ENCODE results near the gene GRAP2.
"Not testable (repeated sequence)": the region's sequence is repeated elsewhere in the genome, so short reads cannot be mapped to it uniquely, and the experiment has no call there.

Gene GRAP2

GRCh38 chr22:39877079-39877845 is 23.6 kb upstream of the GRAP2 start:
- Histone ChIP-seq H3K79me2 (ENCODE audit: low read length) (no peaks in the 10 kb centered on the region), H3K9ac (ENCODE audit: low read length) (no peak overlapping the region), H3K36me3 (replicated peaks; ENCODE audit: insufficient read depth, low read length) (no peaks in the 10 kb centered on the region), H3F3A (ENCODE audit: insufficient read depth, low read length) (no peaks in the 10 kb centered on the region), H3K27me3 (replicated peaks; ENCODE audit: insufficient read depth, low read length) (no peaks in the 10 kb centered on the region), H3K9me2 (replicated peaks; ENCODE audit: insufficient read depth, low read length) (no peaks in the 10 kb centered on the region), H3K4me2 (ENCODE audit: low read depth, low read length) (no peak overlapping the region), H3K27ac (ENCODE audit: low read length) (no peak overlapping the region), H4K20me1 (ENCODE audit: insufficient read depth, low read length) (no peaks in the 10 kb centered on the region), H3K9me3 (replicated peaks; ENCODE audit: insufficient read depth, low read length) (no peaks in the 10 kb centered on the region), H2AFZ (ENCODE audit: low read length) (no peak overlapping the region), H3K4me3 (ENCODE audit: low read length) (no peak overlapping the region), H3K4me1 (ENCODE audit: low read length) (no peaks in the 10 kb centered on the region)
- TF ChIP-seq EZH2phosphoT487 (IDR thresholded peaks at IDR 0.05; ENCODE audit: low read length) (no peak), CTCF (IDR thresholded peaks at IDR 0.05; ENCODE audit: low read length) (no peak), EZH2 (optimal IDR thresholded peaks at IDR 0.05; ENCODE audit: low read depth, low read length) (no peak)
- DNase-seq, result no peak

DNA sequence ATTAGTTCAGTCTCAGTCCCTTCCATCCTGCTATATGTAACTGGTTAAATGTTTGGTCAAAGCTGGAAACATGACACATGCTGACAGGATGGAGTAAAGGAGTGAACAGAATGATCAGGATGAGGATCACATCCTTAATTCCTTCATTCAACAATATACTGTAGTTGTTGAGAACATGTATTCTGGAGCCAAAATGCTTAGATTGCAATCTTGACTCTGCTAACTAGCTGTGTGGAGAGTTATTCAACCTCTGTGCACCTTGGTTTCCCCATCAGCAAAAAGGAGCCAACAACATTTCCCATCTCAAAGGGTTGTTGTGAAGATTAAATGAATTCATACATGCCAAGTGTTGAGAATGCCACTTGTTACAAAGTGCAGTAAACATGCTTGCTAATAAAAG is 20.2 kb upstream of the GRAP2 start:
- Histone ChIP-seq H3K9ac (ENCODE audit: low read length) (no peak overlapping the region), H3K4me1 (ENCODE audit: low read length) (no peaks in the 10 kb centered on the region), H4K20me1 (ENCODE audit: insufficient read depth, low read length) (no peaks in the 10 kb centered on the region), H3K9me2 (replicated peaks; ENCODE audit: insufficient read depth, low read length) (no peaks in the 10 kb centered on the region), H3K4me2 (ENCODE audit: low read depth, low read length) (no peak overlapping the region), H3K9me3 (replicated peaks; ENCODE audit: insufficient read depth, low read length) (no peaks in the 10 kb centered on the region), H3K36me3 (replicated peaks; ENCODE audit: insufficient read depth, low read length) (no peaks in the 10 kb centered on the region), H3K79me2 (ENCODE audit: low read length) (no peaks in the 10 kb centered on the region), H2AFZ (ENCODE audit: low read length) (no peak overlapping the region), H3K27ac (ENCODE audit: low read length) (no peak overlapping the region), H3K4me3 (ENCODE audit: low read length) (no peak overlapping the region), H3K27me3 (replicated peaks; ENCODE audit: insufficient read depth, low read length) (no peaks in the 10 kb centered on the region), H3F3A (ENCODE audit: insufficient read depth, low read length) (no peaks in the 10 kb centered on the region)
- DNase-seq, result no peak
- no peak for TF ChIP-seq EZH2phosphoT487 (IDR thresholded peaks at IDR 0.05; ENCODE audit: low read length)
- no peak for TF ChIP-seq EZH2 (optimal IDR thresholded peaks at IDR 0.05; ENCODE audit: low read depth, low read length)
- no peak for TF ChIP-seq CTCF (IDR thresholded peaks at IDR 0.05; ENCODE audit: low read length)

DNA sequence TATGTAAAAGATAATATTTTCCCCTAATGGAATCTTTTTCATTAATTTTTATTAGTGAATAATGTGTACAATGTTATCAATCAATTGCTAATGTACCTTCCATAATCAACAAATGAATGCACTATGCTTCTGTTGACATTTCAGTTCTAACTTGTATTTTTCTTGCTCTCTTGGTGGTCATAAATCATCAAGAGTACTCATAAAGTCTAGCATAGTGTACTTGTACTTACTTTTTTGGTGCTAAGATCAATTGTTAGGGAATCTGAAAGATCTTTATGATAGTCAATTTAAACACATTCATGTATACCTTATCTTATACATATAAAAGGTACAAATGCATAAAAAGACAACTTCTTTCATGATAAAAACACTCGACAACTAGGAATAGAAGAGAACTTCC is 17.8 kb upstream of the GRAP2 start:
- Histone ChIP-seq H3K36me3 (replicated peaks; ENCODE audit: insufficient read depth, low read length) (no peaks in the 10 kb centered on the region), H3K4me1 (ENCODE audit: low read length) (no peaks in the 10 kb centered on the region), H4K20me1 (ENCODE audit: insufficient read depth, low read length) (no peaks in the 10 kb centered on the region), H3K27ac (ENCODE audit: low read length) (no peak overlapping the region), H3K9ac (ENCODE audit: low read length) (no peak overlapping the region), H3K79me2 (ENCODE audit: low read length) (no peaks in the 10 kb centered on the region), H3K4me3 (ENCODE audit: low read length) (no peak overlapping the region), H3K27me3 (replicated peaks; ENCODE audit: insufficient read depth, low read length) (no peaks in the 10 kb centered on the region), H3K4me2 (ENCODE audit: low read depth, low read length) (no peak overlapping the region), H3F3A (ENCODE audit: insufficient read depth, low read length) (no peaks in the 10 kb centered on the region), H2AFZ (ENCODE audit: low read length) (no peak overlapping the region), H3K9me3 (replicated peaks; ENCODE audit: insufficient read depth, low read length) (no peaks in the 10 kb centered on the region), H3K9me2 (replicated peaks; ENCODE audit: insufficient read depth, low read length) (no peaks in the 10 kb centered on the region)
- TF ChIP-seq CTCF (IDR thresholded peaks at IDR 0.05; ENCODE audit: low read length) (no peak), EZH2 (optimal IDR thresholded peaks at IDR 0.05; ENCODE audit: low read depth, low read length) (no peak), EZH2phosphoT487 (IDR thresholded peaks at IDR 0.05; ENCODE audit: low read length) (no peak)
- DNase-seq, result no peak

DNA sequence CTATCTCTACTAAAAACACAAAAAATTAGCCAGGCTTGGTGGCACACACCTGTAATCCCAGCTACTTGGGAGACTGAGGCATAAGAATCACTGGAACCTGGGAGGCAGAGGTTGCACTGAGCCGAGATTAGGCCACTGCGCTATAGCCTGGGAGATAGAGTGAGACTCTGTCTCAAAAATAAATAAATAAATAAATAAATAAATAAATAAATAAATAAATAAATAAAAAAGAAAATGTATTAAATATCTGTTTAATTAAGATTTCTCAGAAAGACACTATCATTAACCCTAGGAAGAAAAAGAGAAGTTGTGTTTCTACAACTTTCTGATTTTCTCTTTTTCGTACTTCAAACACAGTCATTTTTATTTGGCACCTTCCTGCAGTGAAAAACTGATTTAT is 11.0 kb upstream of the GRAP2 start:
- H3K9me2 ChIP-seq (replicated peaks; ENCODE audit: insufficient read depth, low read length); H3K36me3 ChIP-seq (replicated peaks; ENCODE audit: insufficient read depth, low read length); H3K4me3 ChIP-seq (ENCODE audit: low read length); H3K4me2 ChIP-seq (ENCODE audit: low read depth, low read length); H3K79me2 ChIP-seq (ENCODE audit: low read length); H2AFZ ChIP-seq (ENCODE audit: low read length); DNase-seq; H3K4me1 ChIP-seq (ENCODE audit: low read length); H3K27me3 ChIP-seq (replicated peaks; ENCODE audit: insufficient read depth, low read length); H3F3A ChIP-seq (ENCODE audit: insufficient read depth, low read length); H3K27ac ChIP-seq (ENCODE audit: low read length); H4K20me1 ChIP-seq (ENCODE audit: insufficient read depth, low read length); H3K9me3 ChIP-seq (replicated peaks; ENCODE audit: insufficient read depth, low read length); H3K9ac ChIP-seq (ENCODE audit: low read length): not testable (repeated sequence)
